PC-9 (cell line): ENCODE results near the gene PIK3R3.

ENCODE experiments used
- CTCF ChIP-seq: fragments of 200-600 bp; sonication (generic); conservative IDR thresholded peaks from 2 replicates; pipeline ENCODE4 v1.6.1; 2017; ENCODE audit warnings: mixed run types, antibody characterized with exemption, mild to moderate bottlenecking, moderate library complexity
- EZH2 ChIP-seq: fragments of 200-600 bp; sonication (generic); IDR thresholded peaks from 2 replicates; pipeline ENCODE4 v1.8.0; 2017; ENCODE audit warnings: antibody characterized with exemption, low read depth

- TF ChIP-seq CTCF, result no peak
- TF ChIP-seq EZH2, result no peak
Measured at GRCh38 chr1:46173361-46173856, 41.0 kb upstream of the PIK3R3 start.
